GM21360 (cell line): Measurements from ENCODE around the gene ACSF2.
"Not testable (repeated sequence)": the region's sequence is repeated elsewhere in the genome, so short reads cannot be mapped to it uniquely, and the experiment has no call there.

Experiments used
- ATAC-seq: cut with Tn5 transposase; IDR thresholded peaks from one replicate; pipeline ENCODE4 v1.9.1; 2021; ENCODE audit warnings: mild to moderate bottlenecking, moderate library complexity; ENCODE audit not compliant: unreplicated experiment

ACSF2 gene

DNA sequence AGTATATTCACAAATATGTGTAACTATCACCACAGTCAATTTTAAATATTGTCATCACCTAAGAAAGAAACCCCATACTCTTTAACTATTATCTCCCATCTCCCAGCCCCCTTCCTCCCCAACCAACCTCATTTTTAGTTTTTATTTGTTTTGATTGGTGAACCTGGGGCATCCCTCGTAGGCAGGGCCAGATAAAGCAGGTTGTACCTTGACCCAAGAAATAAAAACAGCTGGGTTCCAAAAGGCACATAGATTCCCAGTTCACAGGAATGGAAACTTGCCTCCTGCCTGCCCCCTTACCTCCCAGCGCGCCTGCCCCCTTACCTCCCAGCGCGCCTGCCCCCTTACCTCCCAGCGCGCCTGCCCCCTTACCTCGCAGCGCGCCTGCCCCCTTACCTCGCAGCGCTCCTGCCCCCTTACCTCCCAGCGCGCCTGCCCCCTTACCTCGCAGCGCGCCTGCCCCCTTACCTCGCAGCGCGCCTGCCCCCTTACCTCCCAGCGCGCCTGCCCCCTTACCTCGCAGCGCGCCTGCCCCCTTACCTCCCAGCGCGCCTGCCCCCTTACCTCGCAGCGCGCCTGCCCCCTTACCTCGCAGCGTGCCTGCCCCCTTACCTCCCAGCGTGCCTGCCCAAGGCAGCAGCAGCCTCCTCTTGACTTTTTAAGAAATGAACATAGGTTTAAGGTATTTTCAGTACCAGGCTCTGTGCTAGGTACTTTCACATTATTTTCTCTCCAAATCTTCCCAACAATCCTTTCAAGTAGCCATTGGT lies 49.9 kb downstream of the ACSF2 start:
- ATAC-seq: not testable (repeated sequence)

- ATAC-seq: no peak
These were observed 50.7 kb downstream of the ACSF2 start for GRCh38 chr17:50476545-50477315.

- no peak for ATAC-seq
These were observed 52.0 kb downstream of the ACSF2 start for GRCh38 chr17:50477976-50478375.

DNA sequence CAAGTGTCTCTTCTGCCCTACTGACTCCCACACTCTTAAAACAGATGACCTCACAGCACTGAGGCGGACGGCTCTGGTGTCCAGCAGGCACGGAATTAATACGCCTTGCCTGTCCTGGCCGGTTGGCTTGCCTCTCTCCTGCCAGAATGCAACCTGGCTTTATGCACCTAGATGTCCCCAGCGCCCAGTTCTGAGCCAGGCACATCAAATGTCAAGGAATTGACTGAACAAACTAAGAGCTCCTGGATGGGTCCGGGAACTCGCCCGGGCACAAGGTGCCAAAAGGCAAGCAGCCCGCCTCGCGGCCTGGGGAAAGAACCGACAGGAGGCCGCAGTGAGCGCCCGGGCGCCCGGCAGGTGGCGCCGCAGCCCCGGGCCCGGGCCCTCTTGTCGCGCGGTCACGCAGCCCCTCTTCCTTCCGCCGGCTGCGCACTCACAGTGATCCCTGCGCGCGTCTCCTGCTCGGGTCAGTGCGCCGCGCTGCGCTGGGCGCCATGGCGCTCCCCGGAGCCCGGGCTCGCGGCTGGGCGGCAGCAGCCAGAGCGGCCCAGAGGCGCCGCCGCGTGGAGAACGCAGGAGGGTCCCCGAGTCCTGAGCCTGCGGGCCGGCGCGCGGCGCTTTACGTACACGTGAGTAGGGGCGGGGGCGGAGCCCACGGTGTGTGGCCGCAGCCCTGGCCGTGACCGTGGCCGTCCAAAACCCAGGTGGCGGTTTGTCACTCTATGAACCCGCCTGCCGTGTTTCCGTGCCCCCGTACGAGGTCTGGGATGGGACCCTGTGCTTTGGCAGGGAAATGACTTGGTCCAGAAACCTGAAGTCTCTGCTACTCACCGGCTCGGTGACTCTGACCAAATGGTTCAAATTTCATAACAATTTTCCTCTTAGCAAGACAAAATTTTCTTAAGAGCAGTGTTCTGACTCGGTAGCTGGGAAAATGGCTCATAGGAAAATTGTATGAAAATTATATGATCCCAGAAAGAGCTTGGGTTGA lies 52.7 kb downstream of the ACSF2 start, which contains the start of gene RSAD1:
TSS of gene RSAD1 (plus strand) at position 470 of the 991 bp plus-strand sequence. CDS start at position 495, 25 bp downstream.
- ATAC-seq: peak; percentile 74

- no peak for ATAC-seq
These were observed 53.6 kb downstream of the ACSF2 start for GRCh38 chr17:50479522-50480141.

- ATAC-seq: no peak
These were observed 54.2 kb downstream of the ACSF2 start for GRCh38 chr17:50480142-50480764.

- no peak for ATAC-seq
These were observed 55.0 kb downstream of the ACSF2 start for GRCh38 chr17:50480854-50481490.

DNA sequence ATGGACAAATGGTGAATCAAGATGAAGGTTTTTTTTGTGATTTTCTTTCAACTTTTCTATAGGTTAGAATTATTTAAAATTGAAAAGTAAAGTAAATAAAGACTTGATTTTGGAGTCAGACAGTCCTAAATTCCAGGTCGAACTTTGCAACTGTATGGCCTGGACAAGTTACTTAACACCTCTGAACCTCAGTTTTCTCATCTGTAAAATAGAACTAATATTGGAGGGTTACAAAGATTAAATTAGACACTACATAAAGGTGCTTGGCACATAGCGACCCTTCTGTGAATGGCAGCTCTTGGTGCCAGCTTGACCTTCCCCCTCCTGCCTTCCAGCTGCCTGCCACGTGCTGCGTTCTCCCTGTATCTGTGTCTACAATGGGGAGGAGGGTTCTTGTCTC lies 55.6 kb downstream of the ACSF2 start:
- ATAC-seq: no peak

GRCh38 chr17:50482110-50482509 lies 56.1 kb downstream of the ACSF2 start:
- ATAC-seq: no peak

GRCh38 chr17:50482516-50482915 lies 56.5 kb downstream of the ACSF2 start:
- no peak for ATAC-seq

DNA sequence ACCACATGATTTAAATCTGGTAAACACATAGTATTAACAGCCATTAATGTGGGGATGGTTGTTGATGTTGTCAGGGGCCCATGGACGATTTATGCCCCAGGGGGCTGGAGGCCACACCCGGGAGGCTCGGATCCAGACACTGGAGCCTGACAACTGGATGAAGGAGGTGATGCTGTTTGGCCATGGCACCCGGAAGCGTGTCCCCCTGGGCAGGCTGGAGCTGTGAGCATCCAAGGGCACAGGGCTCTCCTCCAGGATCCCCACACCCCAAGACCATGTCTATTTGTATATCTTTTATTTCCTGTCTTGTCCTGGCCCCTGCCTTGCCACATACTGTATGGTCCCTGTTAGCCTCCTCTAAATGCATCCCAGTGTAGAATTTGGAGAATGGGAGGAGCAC lies 57.2 kb downstream of the ACSF2 start:
- ATAC-seq: no peak

DNA sequence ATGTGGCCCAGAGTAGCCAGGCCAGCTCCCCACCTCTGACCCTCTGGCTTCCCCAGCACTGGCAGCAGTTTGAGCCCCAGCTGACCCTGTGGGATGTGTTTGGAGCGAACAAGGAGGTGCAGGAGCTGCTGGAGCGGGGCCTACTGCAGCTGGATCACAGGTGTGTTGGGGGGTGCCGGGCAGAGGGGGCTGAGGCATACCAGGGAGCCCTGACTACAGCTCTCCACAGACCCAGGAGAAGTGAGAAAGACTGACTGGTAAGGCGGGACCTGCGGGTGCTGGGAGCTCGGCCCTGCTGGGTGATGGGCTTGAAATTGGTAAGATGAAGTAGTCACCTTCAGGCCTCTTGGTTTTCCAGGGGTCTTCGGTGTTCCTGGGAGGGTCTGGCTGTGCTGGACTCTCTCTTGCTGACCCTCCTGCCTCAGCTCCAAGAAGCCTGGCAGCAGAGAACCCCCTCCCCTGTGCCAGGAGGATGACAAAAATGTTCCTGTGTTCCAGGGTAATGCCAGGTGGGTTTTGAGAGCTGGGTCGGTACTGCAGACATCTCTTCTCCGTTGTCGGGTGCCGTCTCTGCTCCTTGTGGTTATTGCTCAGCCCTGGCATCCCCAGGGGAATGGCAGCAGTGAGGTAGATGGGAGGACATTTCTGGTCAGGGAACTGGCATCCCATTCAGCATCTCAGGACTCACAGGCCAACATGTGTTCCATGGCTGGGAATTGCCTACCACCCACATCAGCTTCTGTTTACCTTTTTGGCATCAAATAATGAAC lies 58.6 kb downstream of the ACSF2 start:
- ATAC-seq: no peak

GRCh38 chr17:50487213-50488096 lies 61.4 kb downstream of the ACSF2 start:
- no peak for ATAC-seq

- ATAC-seq: no peak
These were observed 62.9 kb downstream of the ACSF2 start for GRCh38 chr17:50488880-50489279.

DNA sequence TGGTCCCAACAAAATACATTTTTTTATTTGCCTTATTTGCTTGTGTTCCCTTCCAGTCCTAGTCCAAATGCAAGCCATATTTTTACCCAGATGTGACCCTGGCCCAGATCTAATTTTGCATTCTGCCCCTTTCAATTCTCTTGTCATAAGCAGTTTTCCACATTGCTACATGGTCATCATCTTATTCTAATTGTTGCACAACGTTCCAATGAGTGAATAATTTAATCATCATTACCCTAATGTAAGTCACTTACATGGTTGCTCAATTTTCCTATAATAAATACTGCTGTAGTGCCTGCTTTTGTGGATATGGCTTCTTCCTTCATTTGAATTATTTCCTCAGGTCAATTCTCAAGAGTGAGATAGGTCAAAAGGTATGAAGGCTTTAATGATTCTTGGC lies 65.5 kb downstream of the ACSF2 start:
- no peak for ATAC-seq

DNA sequence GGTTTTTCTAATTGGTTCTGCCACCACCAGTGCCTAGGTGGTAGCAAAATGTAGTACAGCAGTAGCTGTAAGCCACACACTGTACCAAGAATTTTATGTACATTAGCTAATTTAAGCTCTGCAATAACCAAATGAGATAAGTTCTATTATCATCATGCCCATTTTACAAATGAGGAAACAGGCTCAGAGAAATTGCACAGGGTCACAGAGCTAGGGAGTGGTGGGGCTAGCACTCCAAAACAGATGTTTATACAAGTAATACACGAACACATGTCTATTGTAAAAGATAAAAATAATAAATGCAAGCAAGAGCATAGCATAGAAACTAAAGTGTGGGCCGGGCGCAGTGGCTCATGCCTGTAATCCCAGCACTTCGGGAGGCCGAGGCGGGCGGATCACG lies 66.2 kb downstream of the ACSF2 start:
- ATAC-seq: no peak

DNA sequence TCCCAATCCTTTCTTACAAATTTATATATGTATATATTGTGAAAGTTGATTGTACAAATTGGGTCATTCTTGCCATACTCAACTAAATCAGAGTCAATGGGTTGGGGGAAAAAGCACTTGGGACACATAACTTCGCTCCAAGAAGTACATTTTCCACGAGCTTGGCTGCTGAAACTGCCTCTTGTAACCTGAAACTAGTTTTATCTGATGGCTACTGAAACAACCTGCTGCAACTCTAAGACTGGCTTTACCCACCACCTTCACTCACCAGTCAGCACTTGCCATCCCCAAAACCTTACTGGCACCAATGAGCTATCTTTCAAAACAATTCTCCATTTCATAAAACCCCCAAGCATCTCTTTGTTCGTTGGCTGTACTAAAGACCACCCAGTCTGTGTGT lies 67.7 kb downstream of the ACSF2 start:
- no peak for ATAC-seq
